Mucosa of gallbladder (tissue), 1 donor: ENCODE data around the gene CDK11B. TPM values are rescaled to one million over a fixed set of nuclear protein-coding genes. Genes with fewer than 3 reads are reported as not detected.
A peak's percentile ranks its signal among the peaks of the same experiment; 100 is the strongest.
"Not testable (repeated sequence)": the region's sequence is repeated elsewhere in the genome, so short reads cannot be mapped to it uniquely, and the experiment has no call there.

Source experiments
- DNase-seq: peaks from one replicate; pipeline ENCODE4 v3.0.0-alpha.2; 2020; ENCODE audit warnings: low spot score
- total RNA-seq: library from RNA; stranded (reverse); gene quantifications from one replicate; pipeline ENCODE4 v1.2.1, GENCODE V29; 2021
- donor health status: DM: no; HTN: no; CAD: no.

The CDK11B gene
- total RNA-seq: 24.2 TPM

GRCh38 chr1:1658583-1659549, at the start of gene CDK11B:
CDK11B (minus strand) TSS chr1:1659004; CDS start chr1:1657485, 1,519 bp downstream.
- peak; percentile 96 for DNase-seq

GRCh38 chr1:1707897-1708296, 49.1 kb upstream of the CDK11B start:
- not testable (repeated sequence) for DNase-seq

GRCh38 chr1:1707241-1707640, 48.4 kb upstream of the CDK11B start:
- DNase-seq: not testable (repeated sequence)

GRCh38 chr1:1705623-1706022, 46.8 kb upstream of the CDK11B start:
- DNase-seq: not testable (repeated sequence)

- not testable (repeated sequence) for DNase-seq
These were observed 45.6 kb upstream of the CDK11B start for GRCh38 chr1:1704284-1704957.

- DNase-seq: no peak
These were observed 45.0 kb upstream of the CDK11B start for GRCh38 chr1:1703796-1704195.

GRCh38 chr1:1702506-1702905, 43.7 kb upstream of the CDK11B start:
- DNase-seq: not testable (repeated sequence)

GRCh38 chr1:1700557-1700956, 41.8 kb upstream of the CDK11B start:
- not testable (repeated sequence) for DNase-seq

- not testable (repeated sequence) for DNase-seq
These were observed 41.3 kb upstream of the CDK11B start for GRCh38 chr1:1700067-1700466.

- DNase-seq: not testable (repeated sequence)
These were observed 40.3 kb upstream of the CDK11B start for GRCh38 chr1:1699061-1699460.

GRCh38 chr1:1697358-1698183, 38.8 kb upstream of the CDK11B start:
- not testable (repeated sequence) for DNase-seq

GRCh38 chr1:1696431-1697357, 37.9 kb upstream of the CDK11B start:
- not testable (repeated sequence) for DNase-seq

- DNase-seq: peak; percentile 93
These were observed 34.2 kb upstream of the CDK11B start, which contains the start of gene SLC35E2B for GRCh38 chr1:1692714-1693647. SLC35E2B (minus strand) TSS chr1:1692795; CDS start chr1:1676699, 16,096 bp downstream.

GRCh38 chr1:1692324-1692713, 33.5 kb upstream of the CDK11B start:
- peak; percentile 71 for DNase-seq

GRCh38 chr1:1691443-1691842, 32.6 kb upstream of the CDK11B start:
- not testable (repeated sequence) for DNase-seq

GRCh38 chr1:1689526-1689925, 30.7 kb upstream of the CDK11B start:
- DNase-seq: not testable (repeated sequence)

GRCh38 chr1:1687846-1688245, 29.0 kb upstream of the CDK11B start:
- DNase-seq: no peak

- DNase-seq: no peak
These were observed 25.4 kb upstream of the CDK11B start for GRCh38 chr1:1684031-1684681.
